Prostate gland (tissue), 2 donors: ENCODE data around the gene TBX3.

Experiments
- CTCF ChIP-seq, 4 experiments: fragments of 200-600 bp in 2 of 4; fragments of 450-650 bp in 2 of 4; sonication (generic) in 2 of 4; IDR thresholded peaks; 1 replicate in 3 of 4; 2 replicates in 1 of 4; pipeline ENCODE4 v1.5.1; 2016 to 2019; ENCODE audit warnings: antibody characterized with exemption in 4 of 4, mild to moderate bottlenecking in 2 of 4, moderate library complexity in 2 of 4
- POLR2A ChIP-seq: fragments of 450-650 bp; IDR thresholded peaks from one replicate; pipeline ENCODE4 v1.6.1; 2016; ENCODE audit warnings: antibody characterized with exemption, mild to moderate bottlenecking
- POLR2AphosphoS5 ChIP-seq: sonication (generic); formaldehyde crosslinking; IDR thresholded peaks from one replicate; pipeline ENCODE4 v1.6.1; 2017; ENCODE audit warnings: antibody characterized with exemption

GRCh38 chr12:114710151-114710550 lies 26.2 kb upstream of the TBX3 start:
- no peak for TF ChIP-seq CTCF (IDR thresholded peaks at IDR 0.05)
- no peak for TF ChIP-seq POLR2AphosphoS5
- TF ChIP-seq POLR2A, result no peak
